Colon (tissue), 2 donors: Measurements from ENCODE around the gene ALMS1.
"Not testable (repeated sequence)": the region's sequence is repeated elsewhere in the genome, so short reads cannot be mapped to it uniquely, and the experiment has no call there.

ENCODE experiments used
- FAIRE-seq: peaks from 2 replicates; lab custom pipeline; 2012; peaks lifted over from hg19 to GRCh38; lab: Jason Lieb, UNC
- donor health status: control.
- donor health status: control.

ALMS1 gene

GRCh38 chr2:73624625-73625024 lies 239.0 kb downstream of the ALMS1 start:
- not testable (repeated sequence) for FAIRE-seq

DNA sequence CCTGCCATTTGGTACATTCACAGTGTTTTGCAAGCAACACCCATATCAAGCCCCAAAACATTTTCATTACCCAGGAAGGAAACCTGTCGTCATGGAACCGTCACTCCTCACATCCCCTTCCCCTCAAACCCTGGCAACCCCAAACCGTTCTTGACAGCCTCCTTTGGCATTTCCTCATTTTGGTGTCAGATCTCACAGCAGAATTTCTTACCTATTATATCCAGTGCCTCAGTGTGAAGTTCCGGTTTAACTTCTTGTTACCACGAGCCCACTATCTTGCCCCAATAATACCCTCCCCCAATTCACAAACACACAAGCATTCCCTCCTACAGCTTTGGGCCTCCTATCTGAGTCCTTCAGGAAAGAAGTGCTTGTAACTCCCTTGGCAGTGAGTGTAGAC lies 240.6 kb downstream of the ALMS1 start:
- FAIRE-seq = not testable (repeated sequence)

- not testable (repeated sequence) for FAIRE-seq
Measured at GRCh38 chr2:73628493-73628892, 242.9 kb downstream of the ALMS1 start.

DNA sequence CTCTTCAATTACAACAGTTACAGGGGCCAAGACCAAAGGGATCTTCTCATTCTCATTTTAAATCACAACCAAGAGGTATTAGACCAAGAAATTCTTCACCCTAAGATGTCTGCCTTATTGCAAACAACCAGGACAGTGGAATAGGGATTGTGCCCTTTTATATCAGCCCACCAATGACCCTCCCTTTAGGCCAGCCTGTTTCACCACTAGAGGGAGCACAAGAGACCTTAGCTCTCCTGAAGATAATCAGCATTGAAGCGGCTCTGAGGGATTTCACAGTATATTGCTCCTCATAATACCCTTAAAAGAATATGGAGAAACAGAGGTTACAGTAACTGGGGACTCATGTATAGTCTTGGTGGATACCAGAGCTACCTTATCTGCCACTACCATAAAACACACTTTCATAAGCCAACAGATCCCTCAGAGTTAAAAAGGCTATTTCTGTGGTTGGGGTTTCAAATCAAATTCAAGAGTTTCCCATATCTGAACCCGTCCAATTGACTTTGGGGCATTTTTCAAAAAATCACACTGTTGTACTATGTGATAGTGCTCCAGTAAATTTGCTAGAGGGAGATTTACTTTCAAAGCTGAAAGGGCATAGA lies 245.1 kb downstream of the ALMS1 start:
- FAIRE-seq = not testable (repeated sequence)

- FAIRE-seq = peak; percentile 41
Measured at GRCh38 chr2:73636977-73637376, 251.3 kb downstream of the ALMS1 start.

- no peak for FAIRE-seq
Measured at GRCh38 chr2:73638429-73638828, 252.8 kb downstream of the ALMS1 start.

GRCh38 chr2:73640511-73640911 lies 254.9 kb downstream of the ALMS1 start:
- no peak for FAIRE-seq

- no peak for FAIRE-seq
Measured at GRCh38 chr2:73640946-73641766, 255.5 kb downstream of the ALMS1 start.

GRCh38 chr2:73641767-73642062 lies 256.1 kb downstream of the ALMS1 start:
- no peak for FAIRE-seq

DNA sequence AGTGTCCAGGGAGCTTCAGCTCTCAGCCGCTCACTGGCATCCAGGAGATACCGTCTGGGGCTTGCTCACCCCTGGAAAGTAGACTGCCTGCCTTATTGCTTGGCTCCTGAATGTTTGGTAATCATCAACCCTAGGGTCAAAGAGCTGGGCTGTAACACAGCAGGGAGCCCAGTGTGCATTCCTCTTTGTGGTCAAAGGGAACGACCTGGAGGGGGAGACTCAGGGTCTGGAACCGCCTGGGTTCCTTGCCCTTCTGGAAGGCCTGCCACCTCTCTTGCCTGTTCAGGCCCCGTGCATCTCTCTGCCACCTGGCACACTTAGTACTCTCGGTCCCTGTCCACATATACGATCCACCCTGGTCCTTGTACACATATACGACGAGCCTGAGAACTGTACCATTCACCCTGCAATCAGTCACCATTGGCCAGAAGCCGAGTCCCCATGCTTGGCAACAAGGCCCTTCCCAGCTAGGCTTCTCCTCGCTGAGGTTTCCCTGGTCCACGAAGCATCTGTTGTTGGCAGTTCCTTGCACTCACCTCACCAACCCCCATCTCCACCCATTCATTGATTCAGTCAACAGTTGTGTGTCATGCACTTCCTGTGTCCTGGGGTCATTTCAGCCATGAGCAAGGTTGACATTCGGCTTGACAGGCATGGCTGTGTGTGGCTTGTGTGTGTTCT lies 256.8 kb downstream of the ALMS1 start, which contains the start of gene NAT8:
TSS of gene NAT8 (minus strand) at position 85 of the 681 bp plus-strand sequence. CDS start 794 bp downstream, outside the sequence.
- no peak for FAIRE-seq

GRCh38 chr2:73647690-73648089 lies 262.1 kb downstream of the ALMS1 start:
- FAIRE-seq = not testable (repeated sequence)

GRCh38 chr2:73651591-73652230 lies 266.1 kb downstream of the ALMS1 start:
- FAIRE-seq = no peak

DNA sequence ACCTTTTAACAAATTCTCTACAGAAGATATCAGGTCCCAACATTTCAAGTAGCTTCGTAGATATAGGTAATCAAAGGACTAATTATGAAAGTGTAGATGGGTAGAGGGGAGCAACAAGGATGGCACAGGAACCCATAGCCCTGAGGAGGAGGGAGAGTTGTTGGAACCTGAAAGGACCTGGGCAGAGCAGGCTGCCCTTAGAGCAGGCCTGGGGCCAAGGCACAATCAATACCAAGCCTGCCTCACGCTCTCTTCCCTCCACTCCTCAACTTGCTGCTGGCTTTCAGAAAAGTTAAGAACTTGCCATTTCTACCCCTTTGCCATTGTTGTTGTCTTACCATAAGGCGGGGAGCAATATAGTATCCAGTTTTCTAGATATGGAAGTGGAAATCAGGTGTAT lies 266.7 kb downstream of the ALMS1 start:
- no peak for FAIRE-seq

- no peak for FAIRE-seq
Measured at GRCh38 chr2:73654175-73654574, 268.5 kb downstream of the ALMS1 start.
